ENCODE measurements around the gene MS4A6A.

The MS4A6A gene

GRCh38 chr11:60183591-60184205 is 815 bp upstream of the MS4A6A start:
- H3K9ac ChIP-seq (ENCODE audit: low read length), result no peak overlapping the region
- H3K4me3 ChIP-seq (ENCODE audit: low read length), result no peak overlapping the region
- peaks cover 2% of the 10 kb centered on the region for H3K27me3 ChIP-seq (replicated peaks; ENCODE audit: control insufficient read depth, insufficient read depth, low read length)
- DNase-seq (ENCODE audit: low read depth), result no peak
- no peaks in the 10 kb centered on the region for H3K36me3 ChIP-seq (ENCODE audit: control insufficient read depth, insufficient read depth, low read length, severe bottlenecking)
- no peaks in the 10 kb centered on the region for H3K4me1 ChIP-seq (ENCODE audit: control insufficient read depth, insufficient read depth, low read length)
- no peaks in the 10 kb centered on the region for H3K9me3 ChIP-seq (ENCODE audit: control insufficient read depth, low read length)

- Histone ChIP-seq H3K36me3 (ENCODE audit: control insufficient read depth, insufficient read depth, low read length, severe bottlenecking) (no peaks in the 10 kb centered on the region), H3K9ac (ENCODE audit: low read length) (no peak overlapping the region), H3K4me3 (ENCODE audit: low read length) (no peak overlapping the region), H3K9me3 (ENCODE audit: control insufficient read depth, low read length) (no peaks in the 10 kb centered on the region), H3K27me3 (replicated peaks; ENCODE audit: control insufficient read depth, insufficient read depth, low read length) (no peaks in the 10 kb centered on the region), H3K4me1 (ENCODE audit: control insufficient read depth, insufficient read depth, low read length) (no peaks in the 10 kb centered on the region)
- no peak for DNase-seq (ENCODE audit: low read depth)
Observed at GRCh38 chr11:60175860-60176275, 7.0 kb downstream of the MS4A6A start.

GRCh38 chr11:60172011-60172410 is 10.9 kb downstream of the MS4A6A start:
- Histone ChIP-seq H3K4me1 (ENCODE audit: control insufficient read depth, insufficient read depth, low read length) (no peaks in the 10 kb centered on the region), H3K9ac (ENCODE audit: low read length) (no peak overlapping the region), H3K9me3 (ENCODE audit: control insufficient read depth, low read length) (no peaks in the 10 kb centered on the region), H3K4me3 (ENCODE audit: low read length) (no peak overlapping the region), H3K27me3 (replicated peaks; ENCODE audit: control insufficient read depth, insufficient read depth, low read length) (no peaks in the 10 kb centered on the region), H3K36me3 (ENCODE audit: control insufficient read depth, insufficient read depth, low read length, severe bottlenecking) (no peaks in the 10 kb centered on the region)
- no peak for DNase-seq (ENCODE audit: low read depth)

GRCh38 chr11:60170566-60170965 is 12.3 kb downstream of the MS4A6A start:
- Histone ChIP-seq H3K27me3 (replicated peaks; ENCODE audit: control insufficient read depth, insufficient read depth, low read length) (no peaks in the 10 kb centered on the region), H3K9ac (ENCODE audit: low read length) (no peak overlapping the region), H3K36me3 (ENCODE audit: control insufficient read depth, insufficient read depth, low read length, severe bottlenecking) (no peaks in the 10 kb centered on the region), H3K9me3 (ENCODE audit: control insufficient read depth, low read length) (no peaks in the 10 kb centered on the region), H3K4me1 (ENCODE audit: control insufficient read depth, insufficient read depth, low read length) (no peaks in the 10 kb centered on the region), H3K4me3 (ENCODE audit: low read length) (no peak overlapping the region)
- DNase-seq (ENCODE audit: low read depth), result no peak

- H3K27me3 ChIP-seq (replicated peaks; ENCODE audit: control insufficient read depth, insufficient read depth, low read length), result no peaks in the 10 kb centered on the region
- no peaks in the 10 kb centered on the region for H3K9me3 ChIP-seq (ENCODE audit: control insufficient read depth, low read length)
- H3K36me3 ChIP-seq (ENCODE audit: control insufficient read depth, insufficient read depth, low read length, severe bottlenecking), result no peaks in the 10 kb centered on the region
- no peak for DNase-seq (ENCODE audit: low read depth)
- H3K9ac ChIP-seq (ENCODE audit: low read length), result no peak overlapping the region
- no peak overlapping the region for H3K4me3 ChIP-seq (ENCODE audit: low read length)
- no peaks in the 10 kb centered on the region for H3K4me1 ChIP-seq (ENCODE audit: control insufficient read depth, insufficient read depth, low read length)
Observed at GRCh38 chr11:60169264-60169915, 13.5 kb downstream of the MS4A6A start.

GRCh38 chr11:60168306-60168705 is 14.6 kb downstream of the MS4A6A start:
- Histone ChIP-seq H3K4me3 (ENCODE audit: low read length) (no peak overlapping the region), H3K4me1 (ENCODE audit: control insufficient read depth, insufficient read depth, low read length) (no peaks in the 10 kb centered on the region)

GRCh38 chr11:60165951-60166350 is 16.9 kb downstream of the MS4A6A start:
- Histone ChIP-seq H3K9ac (ENCODE audit: low read length) (no peak overlapping the region), H3K36me3 (ENCODE audit: control insufficient read depth, insufficient read depth, low read length, severe bottlenecking) (no peaks in the 10 kb centered on the region), H3K9me3 (ENCODE audit: control insufficient read depth, low read length) (no peaks in the 10 kb centered on the region), H3K4me3 (ENCODE audit: low read length) (no peak overlapping the region), H3K4me1 (ENCODE audit: control insufficient read depth, insufficient read depth, low read length) (no peaks in the 10 kb centered on the region), H3K27me3 (replicated peaks; ENCODE audit: control insufficient read depth, insufficient read depth, low read length) (no peaks in the 10 kb centered on the region)
- DNase-seq (ENCODE audit: low read depth), result no peak

More at GRCh38 chr11:60168306-60168705, 14.6 kb downstream of the MS4A6A start:
- no peaks in the 10 kb centered on the region for H3K36me3 ChIP-seq (ENCODE audit: control insufficient read depth, insufficient read depth, low read length, severe bottlenecking)
- DNase-seq (ENCODE audit: low read depth), result no peak
- no peak overlapping the region for H3K9ac ChIP-seq (ENCODE audit: low read length)
- no peaks in the 10 kb centered on the region for H3K27me3 ChIP-seq (replicated peaks; ENCODE audit: control insufficient read depth, insufficient read depth, low read length)
- no peaks in the 10 kb centered on the region for H3K9me3 ChIP-seq (ENCODE audit: control insufficient read depth, low read length)

GRCh38 chr11:60165538-60165937 is 17.3 kb downstream of the MS4A6A start:
- H3K36me3 ChIP-seq (ENCODE audit: control insufficient read depth, insufficient read depth, low read length, severe bottlenecking), result no peaks in the 10 kb centered on the region
- no peaks in the 10 kb centered on the region for H3K27me3 ChIP-seq (replicated peaks; ENCODE audit: control insufficient read depth, insufficient read depth, low read length)
- H3K9ac ChIP-seq (ENCODE audit: low read length), result no peak overlapping the region
- no peaks in the 10 kb centered on the region for H3K4me1 ChIP-seq (ENCODE audit: control insufficient read depth, insufficient read depth, low read length)
- H3K4me3 ChIP-seq (ENCODE audit: low read length), result no peak overlapping the region
- no peak for DNase-seq (ENCODE audit: low read depth)
- H3K9me3 ChIP-seq (ENCODE audit: control insufficient read depth, low read length), result no peaks in the 10 kb centered on the region

GRCh38 chr11:60164550-60165075 is 18.3 kb downstream of the MS4A6A start:
- H3K27me3 ChIP-seq (replicated peaks; ENCODE audit: control insufficient read depth, insufficient read depth, low read length), result no peaks in the 10 kb centered on the region
- no peaks in the 10 kb centered on the region for H3K4me1 ChIP-seq (ENCODE audit: control insufficient read depth, insufficient read depth, low read length)
- no peaks in the 10 kb centered on the region for H3K9me3 ChIP-seq (ENCODE audit: control insufficient read depth, low read length)
- no peak for DNase-seq (ENCODE audit: low read depth)
- no peaks in the 10 kb centered on the region for H3K36me3 ChIP-seq (ENCODE audit: control insufficient read depth, insufficient read depth, low read length, severe bottlenecking)
- no peak overlapping the region for H3K4me3 ChIP-seq (ENCODE audit: low read length)
- no peak overlapping the region for H3K9ac ChIP-seq (ENCODE audit: low read length)

GRCh38 chr11:60161766-60162165 is 21.1 kb downstream of the MS4A6A start:
- DNase-seq (ENCODE audit: low read depth), result no peak
- Histone ChIP-seq H3K4me3 (ENCODE audit: low read length) (no peak overlapping the region), H3K9ac (ENCODE audit: low read length) (no peak overlapping the region), H3K4me1 (ENCODE audit: control insufficient read depth, insufficient read depth, low read length) (no peaks in the 10 kb centered on the region), H3K36me3 (ENCODE audit: control insufficient read depth, insufficient read depth, low read length, severe bottlenecking) (no peaks in the 10 kb centered on the region), H3K27me3 (replicated peaks; ENCODE audit: control insufficient read depth, insufficient read depth, low read length) (no peaks in the 10 kb centered on the region), H3K9me3 (ENCODE audit: control insufficient read depth, low read length) (no peaks in the 10 kb centered on the region)

- Histone ChIP-seq H3K4me3 (ENCODE audit: low read length) (no peak overlapping the region), H3K9ac (ENCODE audit: low read length) (no peak overlapping the region), H3K36me3 (ENCODE audit: control insufficient read depth, insufficient read depth, low read length, severe bottlenecking) (no peaks in the 10 kb centered on the region), H3K27me3 (replicated peaks; ENCODE audit: control insufficient read depth, insufficient read depth, low read length) (no peaks in the 10 kb centered on the region), H3K4me1 (ENCODE audit: control insufficient read depth, insufficient read depth, low read length) (no peaks in the 10 kb centered on the region), H3K9me3 (ENCODE audit: control insufficient read depth, low read length) (no peaks in the 10 kb centered on the region)
- no peak for DNase-seq (ENCODE audit: low read depth)
Observed at GRCh38 chr11:60161107-60161506, 21.8 kb downstream of the MS4A6A start.
